ENCODE data around the gene ARSB. TPM values are rescaled to one million over a fixed set of nuclear protein-coding genes. Genes with fewer than 3 reads are reported as not detected.

The ARSB gene
- total and polyA plus RNA-seq, 9 donors: 3.1 to 10.6 (median 7.6) TPM

GRCh38 chr5:78777901-78778300, 207.2 kb downstream of the ARSB start:
- intact Hi-C loops (cut with DNase I): no loop called here

GRCh38 chr5:78776637-78777036, 208.5 kb downstream of the ARSB start:
- Histone ChIP-seq H3K4me1 (ENCODE audit: insufficient read depth) (no peaks in the 10 kb centered on the region), H3K36me3 (no peaks in the 10 kb centered on the region), H3K4me3 (no peak overlapping the region), H3K27me3 (no peaks in the 10 kb centered on the region), H3K9me3 (no peaks in the 10 kb centered on the region), H3K27ac (no peak overlapping the region)
- 91 to 100% (median 95%) methylated on average over 1 of the region's 1 CpG for WGBS, 3 donors
- no peak for DNase-seq
- intact Hi-C loops (cut with DNase I): no loop called here
- TF ChIP-seq EP300 (IDR thresholded peaks at IDR 0.05): no peak
- no peak for TF ChIP-seq POLR2A (IDR thresholded peaks at IDR 0.05)
- TF ChIP-seq CTCF (IDR thresholded peaks at IDR 0.05): no peak

More at GRCh38 chr5:78777901-78778300, 207.2 kb downstream of the ARSB start:
- 93 to 98% (median 94%) methylated on average over 5 of the region's 5 CpGs for WGBS, 3 donors
- Histone ChIP-seq H3K27me3 (no peaks in the 10 kb centered on the region), H3K4me1 (ENCODE audit: insufficient read depth) (no peaks in the 10 kb centered on the region), H3K9me3 (no peaks in the 10 kb centered on the region), H3K4me3 (no peak overlapping the region), H3K36me3 (no peaks in the 10 kb centered on the region), H3K27ac (no peak overlapping the region)
- DNase-seq: no peak
- TF ChIP-seq EP300 (IDR thresholded peaks at IDR 0.05) (no peak), POLR2A (IDR thresholded peaks at IDR 0.05) (no peak), CTCF (IDR thresholded peaks at IDR 0.05) (no peak)

- intact Hi-C loops (cut with DNase I): no loop called here
- DNase-seq: no peak
- H3K4me3 ChIP-seq: no peak overlapping the region
- 82 to 87% (median 86%) methylated on average over 8 of the region's 8 CpGs for WGBS, 3 donors
- H3K9me3 ChIP-seq: no peaks in the 10 kb centered on the region
- H3K4me1 ChIP-seq (ENCODE audit: insufficient read depth): no peaks in the 10 kb centered on the region
- H3K27ac ChIP-seq: no peak overlapping the region
- no peak for TF ChIP-seq POLR2A (IDR thresholded peaks at IDR 0.05)
- no peak for TF ChIP-seq EP300 (IDR thresholded peaks at IDR 0.05)
- no peak for TF ChIP-seq CTCF (IDR thresholded peaks at IDR 0.05)
- no peaks in the 10 kb centered on the region for H3K36me3 ChIP-seq
- H3K27me3 ChIP-seq: no peaks in the 10 kb centered on the region
Measured at GRCh38 chr5:78773655-78774054, 211.5 kb downstream of the ARSB start.

GRCh38 chr5:78771260-78772205, 213.6 kb downstream of the ARSB start:
- TF ChIP-seq EP300 (IDR thresholded peaks at IDR 0.05) (no peak), POLR2A (IDR thresholded peaks at IDR 0.05) (no peak), CTCF (IDR thresholded peaks at IDR 0.05) (no peak)
- no peaks in the 10 kb centered on the region for H3K9me3 ChIP-seq
- H3K4me1 ChIP-seq (ENCODE audit: insufficient read depth): no peaks in the 10 kb centered on the region
- no peaks in the 10 kb centered on the region for H3K27me3 ChIP-seq
- 41 to 56% (median 53%) methylated on average over 13 of the region's 13 CpGs for WGBS, 3 donors
- intact Hi-C loops (cut with DNase I): no loop called here
- H3K36me3 ChIP-seq: no peaks in the 10 kb centered on the region
- no peak overlapping the region for H3K27ac ChIP-seq
- no peak for DNase-seq
- no peak overlapping the region for H3K4me3 ChIP-seq
